Stimulated activated CD8-positive, alpha-beta memory T cell treated with anti-CD3 and anti-CD28 coated beads, Interleukin-7, amount 100 ng/mL, for 4 hours (primary cell): ENCODE measurements around the gene CRX.
"Not testable (repeated sequence)": the region's sequence is repeated elsewhere in the genome, so short reads cannot be mapped to it uniquely, and the experiment has no call there.

Source experiments
- DNase-seq, 2 donors: peaks; one replicate each; pipeline ENCODE4 v3.0.0-alpha.2; 2020; ENCODE audit warnings: low read depth in 2 of 2

The CRX gene

GRCh38 chr19:47803671-47804070 lies 18.1 kb upstream of the CRX start:
- DNase-seq = not testable (repeated sequence)

DNA sequence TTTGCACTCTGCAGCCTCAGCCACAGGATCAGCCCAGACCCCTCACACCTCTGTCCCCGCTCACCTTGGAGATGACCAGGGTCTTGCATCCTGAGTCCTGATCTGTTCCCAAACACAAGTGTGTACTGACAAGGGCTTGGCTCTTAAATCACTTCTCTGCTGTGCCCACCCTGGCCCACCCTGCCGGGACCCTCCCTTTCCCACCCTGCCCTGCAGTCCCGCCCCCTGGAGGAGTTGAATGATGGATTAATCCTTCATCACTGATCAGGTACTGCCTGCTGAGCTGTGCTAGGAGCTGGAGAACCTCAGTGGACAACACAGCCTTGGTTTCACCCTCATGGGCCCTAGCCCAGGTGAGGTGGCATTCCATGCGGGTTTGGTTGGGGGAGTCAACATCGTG lies 17.3 kb upstream of the CRX start, which contains the start of gene TPRX1:
Gene TPRX1, minus strand, starts transcription at position 101 of the 400 bp plus-strand sequence. Its CDS starts 12 bp downstream, at position 89.
- DNase-seq = not testable (repeated sequence)

- DNase-seq = no peak
Observed at GRCh38 chr19:47805313-47805712, 16.4 kb upstream of the CRX start.

GRCh38 chr19:47806435-47806834 lies 15.3 kb upstream of the CRX start:
- no peak for DNase-seq

GRCh38 chr19:47813304-47813994 lies 8.3 kb upstream of the CRX start:
- peak; percentile 43 to 52 for DNase-seq

DNA sequence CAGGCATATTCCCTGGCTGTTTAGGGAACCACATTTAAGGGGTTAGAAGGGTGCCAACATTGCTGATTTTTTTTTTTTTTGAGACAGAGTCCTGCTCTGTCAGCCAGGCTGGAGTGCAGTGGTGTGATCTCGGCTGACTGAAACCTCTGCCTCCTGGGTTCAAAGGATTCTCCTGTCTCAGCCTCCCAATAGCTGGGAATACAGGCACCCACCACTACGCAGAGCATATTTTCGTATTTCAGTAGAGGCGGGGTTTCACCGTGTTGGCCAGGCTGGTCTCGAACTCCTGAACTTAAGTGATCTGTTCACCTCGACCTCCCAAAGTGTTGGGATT lies 7.8 kb upstream of the CRX start:
- no peak for DNase-seq

- DNase-seq = not testable (repeated sequence)
Observed at GRCh38 chr19:47816270-47816669, 5.5 kb upstream of the CRX start.

- not testable (repeated sequence) for DNase-seq
Observed at GRCh38 chr19:47818221-47818620, 3.5 kb upstream of the CRX start.

DNA sequence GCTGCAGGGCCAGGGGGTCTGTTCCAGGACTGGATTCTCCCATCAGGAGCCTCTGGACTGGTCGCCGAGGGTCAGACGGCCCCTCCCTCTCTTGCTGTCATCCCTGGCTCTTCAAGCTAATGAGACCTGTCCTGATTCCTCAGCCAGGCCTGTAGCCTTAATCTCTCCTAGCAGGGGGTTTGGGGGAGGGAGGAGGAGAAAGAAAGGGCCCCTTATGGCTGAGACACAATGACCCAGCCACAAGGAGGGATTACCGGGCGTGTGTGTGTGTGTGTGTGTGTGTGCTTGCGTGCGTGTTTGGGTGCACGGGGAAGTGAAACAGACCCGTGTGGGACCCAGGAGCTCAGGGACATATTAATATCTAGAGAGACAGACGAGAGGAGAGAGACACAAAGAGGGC lies 1.9 kb upstream of the CRX start:
- DNase-seq = no peak

DNA sequence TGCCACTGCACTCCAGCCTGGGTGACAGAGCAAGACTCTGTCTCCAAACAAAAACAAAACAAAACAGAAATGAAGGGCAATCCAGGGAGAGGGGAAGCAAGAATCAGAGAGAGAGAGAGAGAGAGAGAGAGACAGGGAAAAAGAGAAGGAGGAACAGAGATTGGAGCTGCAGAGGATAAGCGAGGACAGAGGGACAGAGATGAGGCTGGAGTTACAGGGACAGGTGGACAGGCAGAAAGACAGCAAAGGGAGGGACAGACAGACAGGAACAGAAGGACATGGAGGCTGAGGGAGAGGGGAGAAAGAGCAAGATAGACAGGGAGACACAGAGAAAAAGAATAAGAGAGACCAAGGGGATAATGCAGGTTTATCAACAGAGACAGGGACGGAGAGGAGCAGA lies 1.3 kb upstream of the CRX start:
- DNase-seq = no peak

- no peak for DNase-seq
Observed at GRCh38 chr19:47824396-47824795, 2.7 kb downstream of the CRX start.

DNA sequence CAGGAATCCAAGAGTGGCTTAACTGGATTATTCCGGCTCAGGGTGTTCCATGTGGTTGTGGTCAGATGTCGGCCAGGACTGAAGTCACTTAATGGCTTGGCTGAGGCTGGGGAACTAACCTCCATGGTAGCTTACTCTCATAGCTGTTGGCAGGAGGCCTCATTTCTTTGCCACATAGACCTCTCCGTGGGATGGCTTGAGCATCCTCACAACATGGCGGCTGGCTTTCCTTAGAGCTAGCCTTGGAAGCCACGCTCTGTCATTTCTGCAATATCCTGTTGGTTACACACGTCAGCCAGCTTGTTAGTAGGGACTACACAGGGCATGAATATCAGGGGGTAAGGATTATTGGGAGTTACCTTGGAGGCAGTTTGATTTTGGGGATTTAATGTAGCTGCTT lies 5.1 kb downstream of the CRX start:
- DNase-seq = no peak

GRCh38 chr19:47832723-47833122 lies 11.0 kb downstream of the CRX start:
- no peak for DNase-seq

GRCh38 chr19:47836038-47836437 lies 14.3 kb downstream of the CRX start:
- DNase-seq = no peak

DNA sequence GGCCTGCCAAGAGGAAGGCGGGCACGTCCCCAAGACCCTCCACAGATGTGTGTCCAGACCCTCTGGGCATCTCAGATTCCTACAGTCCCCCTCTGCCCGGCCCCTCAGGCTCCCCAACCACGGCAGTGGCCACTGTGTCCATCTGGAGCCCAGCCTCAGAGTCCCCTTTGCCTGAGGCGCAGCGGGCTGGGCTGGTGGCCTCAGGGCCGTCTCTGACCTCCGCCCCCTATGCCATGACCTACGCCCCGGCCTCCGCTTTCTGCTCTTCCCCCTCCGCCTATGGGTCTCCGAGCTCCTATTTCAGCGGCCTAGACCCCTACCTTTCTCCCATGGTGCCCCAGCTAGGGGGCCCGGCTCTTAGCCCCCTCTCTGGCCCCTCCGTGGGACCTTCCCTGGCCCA lies 17.7 kb downstream of the CRX start:
- DNase-seq = no peak

DNA sequence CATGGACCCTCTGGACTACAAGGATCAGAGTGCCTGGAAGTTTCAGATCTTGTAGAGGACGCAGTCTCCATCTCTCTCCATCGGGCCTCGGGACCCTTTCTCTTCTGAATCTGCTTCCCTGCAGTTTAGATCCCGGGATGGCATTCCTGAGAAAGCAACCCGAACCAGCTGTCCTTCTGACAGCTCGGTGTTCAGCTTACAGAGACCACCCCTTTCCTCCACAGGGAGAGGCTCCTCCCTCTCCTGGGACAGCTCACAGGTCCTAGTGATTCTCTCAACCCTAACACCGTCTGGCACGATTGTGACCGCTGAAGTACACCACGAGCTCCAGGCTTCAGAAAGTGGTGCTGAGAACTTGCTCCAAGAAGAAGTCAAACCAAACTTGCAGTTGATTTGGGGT lies 18.2 kb downstream of the CRX start:
- DNase-seq = no peak

GRCh38 chr19:47842941-47843340 lies 21.2 kb downstream of the CRX start:
- no peak for DNase-seq

- DNase-seq = no peak
Observed at GRCh38 chr19:47848425-47848822, 26.7 kb downstream of the CRX start.

- DNase-seq = no peak
Observed at GRCh38 chr19:47848823-47849473, 27.2 kb downstream of the CRX start.

GRCh38 chr19:47853003-47853402 lies 31.3 kb downstream of the CRX start:
- DNase-seq = no peak

- no peak for DNase-seq
Observed at GRCh38 chr19:47854459-47854858, 32.7 kb downstream of the CRX start.

GRCh38 chr19:47858231-47858630 lies 36.5 kb downstream of the CRX start:
- DNase-seq = not testable (repeated sequence)

GRCh38 chr19:47858646-47859285 lies 37.0 kb downstream of the CRX start, which contains the start of gene TPRX2:
TPRX2 (plus strand) TSS chr19:47859235; CDS start chr19:47859247, 12 bp downstream.
- DNase-seq = not testable (repeated sequence)
